Measurements from ENCODE around the gene ZNF32. TPM values are rescaled to one million over a fixed set of nuclear protein-coding genes. Genes with fewer than 3 reads are reported as not detected.

ZNF32 gene
- total RNA-seq, 1 experiment from 2014 or later: 14.6 TPM

GRCh38 chr10:43673471-43673870 is 24.8 kb upstream of the ZNF32 start:
- Histone ChIP-seq H3K23me2 (ENCODE audit: insufficient read length, low read depth, low read length, poor library complexity, severe bottlenecking) (no peaks in the 10 kb centered on the region), H3K4ac (ENCODE audit: low read depth, low read length) (no peak overlapping the region), H2AFZ (ENCODE audit: low read length) (no peak overlapping the region), H3K23ac (ENCODE audit: insufficient read length, low read depth, low read length) (no peak overlapping the region), H2BK15ac (ENCODE audit: low read depth, low read length) (no peak overlapping the region), H3T11ph (ENCODE audit: low read length) (no peak overlapping the region), H2BK20ac (ENCODE audit: low read depth, low read length, poor library complexity, severe bottlenecking) (no peak overlapping the region), H3K27me3 (ENCODE audit: insufficient read depth, low read length) (no peaks in the 10 kb centered on the region), H3K4me1 (ENCODE audit: insufficient read depth, low read length) (no peaks in the 10 kb centered on the region), H3K56ac (ENCODE audit: insufficient read length, low read depth, low read length) (no peak overlapping the region), H4K20me1 (ENCODE audit: control insufficient read depth, insufficient read depth, insufficient read length) (no peaks in the 10 kb centered on the region), H3K79me2 (ENCODE audit: insufficient read depth, low read length) (no peaks in the 10 kb centered on the region), H3K14ac (ENCODE audit: insufficient read depth, low read length) (no peak overlapping the region), H3K9me3 (ENCODE audit: control insufficient read depth, low read depth, low read length) (no peaks in the 10 kb centered on the region), H2BK5ac (ENCODE audit: insufficient read length, low read length) (no peak overlapping the region), H3K79me1 (ENCODE audit: insufficient read depth, low read depth, low read length, poor library complexity, severe bottlenecking) (no peaks in the 10 kb centered on the region), H3K27ac (ENCODE audit: insufficient read length, low read depth, low read length) (no peak overlapping the region), H2BK12ac (ENCODE audit: insufficient read length, low read depth, low read length) (no peak overlapping the region), H2BK120ac (ENCODE audit: low read depth, low read length, poor library complexity, severe bottlenecking) (no peak overlapping the region), H4K8ac (replicated peaks; ENCODE audit: insufficient read length, low read depth, low read length) (no peak overlapping the region), H2AK5ac (ENCODE audit: insufficient read length, low read length) (no peak overlapping the region), H3K4me2 (ENCODE audit: insufficient read depth, insufficient read length, low read length) (no peak overlapping the region), H4K5ac (ENCODE audit: insufficient read length, low read depth, low read length) (no peak overlapping the region), H3K18ac (ENCODE audit: insufficient read length, low read depth, low read length) (no peak overlapping the region), H3K9ac (ENCODE audit: extremely low read depth, insufficient read length, low read length) (no peak overlapping the region), H4K91ac (ENCODE audit: insufficient read length, low read depth, low read length) (no peak overlapping the region)
- Mint-ChIP-seq H3K36me3 (ENCODE audit: insufficient read depth in 1 of 3, low read depth in 3 of 3) (no peaks in the 10 kb centered on the region; a peak in 1 of 7 replicates), H3K27me3 (ENCODE audit: low read depth) (peaks cover 22% of the 10 kb centered on the region), H3K9me3 (no peaks in the 10 kb centered on the region; a peak in 2 of 5 replicates), H3K27ac (no peak overlapping the region), H3K4me3 (no peak overlapping the region), H3K4me1 (peaks cover 0 to 5% of the 10 kb centered on the region in 2 experiments; a peak in 1 of 4 replicates)
- WGBS (ENCODE audit: extremely low coverage, insufficient read length, low lambda C conversion rate): no CpG with 5 or more reads among the region's 7 CpGs
- DNase-seq: no peak
- TF ChIP-seq CTCF (conservative IDR thresholded peaks at IDR 0.05): no peak

Measured in H9 (cell line).